Superior temporal gyrus (tissue), 1 donor: ENCODE results near the gene RNF148.

Experiments used
- DNase-seq: peaks from one replicate; pipeline ENCODE4 v3.0.0-alpha.2; 2016; ENCODE audit errors: extremely low spot score

RNF148 gene

GRCh38 chr7:122702872-122703510, at the start of gene RNF148:
Gene RNF148, minus strand, starts transcription at chr7:122702922. Its CDS starts 172 bp downstream, at chr7:122702750.
- no peak for DNase-seq

GRCh38 chr7:122750389-122750788, 47.7 kb upstream of the RNF148 start:
- no peak for DNase-seq

- DNase-seq = peak; percentile 65
Observed at GRCh38 chr7:122748195-122748594, 45.5 kb upstream of the RNF148 start.

- no peak for DNase-seq
Observed at GRCh38 chr7:122746948-122747347, 44.2 kb upstream of the RNF148 start.

GRCh38 chr7:122743211-122743610, 40.5 kb upstream of the RNF148 start:
- DNase-seq = no peak

GRCh38 chr7:122738947-122739346, 36.2 kb upstream of the RNF148 start:
- no peak for DNase-seq

GRCh38 chr7:122736183-122736582, 33.5 kb upstream of the RNF148 start:
- DNase-seq = no peak

- DNase-seq = no peak
Observed at GRCh38 chr7:122727759-122728158, 25.0 kb upstream of the RNF148 start.

- no peak for DNase-seq
Observed at GRCh38 chr7:122727354-122727753, 24.6 kb upstream of the RNF148 start.

- DNase-seq = no peak
Observed at GRCh38 chr7:122726881-122727280, 24.2 kb upstream of the RNF148 start.

GRCh38 chr7:122724366-122724765, 21.6 kb upstream of the RNF148 start:
- DNase-seq = no peak

- no peak for DNase-seq
Observed at GRCh38 chr7:122719010-122719578, 16.4 kb upstream of the RNF148 start.

GRCh38 chr7:122717356-122718089, 14.8 kb upstream of the RNF148 start:
- DNase-seq = no peak

GRCh38 chr7:122715183-122715582, 12.5 kb upstream of the RNF148 start:
- DNase-seq = no peak

- DNase-seq = no peak
Observed at GRCh38 chr7:122710916-122711315, 8.2 kb upstream of the RNF148 start.

- DNase-seq = no peak
Observed at GRCh38 chr7:122709930-122710646, 7.4 kb upstream of the RNF148 start.

- DNase-seq = no peak
Observed at GRCh38 chr7:122706836-122707235, 4.1 kb upstream of the RNF148 start.

- DNase-seq = no peak
Observed at GRCh38 chr7:122699017-122699416, 3.7 kb downstream of the RNF148 start, which contains the start of gene RNF133. Gene RNF133, minus strand, starts transcription at chr7:122699117. Its CDS starts 199 bp downstream, at chr7:122698918.

GRCh38 chr7:122695816-122696215, 6.9 kb downstream of the RNF148 start:
- DNase-seq = no peak

- no peak for DNase-seq
Observed at GRCh38 chr7:122694697-122695096, 8.0 kb downstream of the RNF148 start.

GRCh38 chr7:122692769-122693309, 9.9 kb downstream of the RNF148 start:
- no peak for DNase-seq
